ENCODE measurements around the gene KCNK17.

KCNK17 gene, protein sequence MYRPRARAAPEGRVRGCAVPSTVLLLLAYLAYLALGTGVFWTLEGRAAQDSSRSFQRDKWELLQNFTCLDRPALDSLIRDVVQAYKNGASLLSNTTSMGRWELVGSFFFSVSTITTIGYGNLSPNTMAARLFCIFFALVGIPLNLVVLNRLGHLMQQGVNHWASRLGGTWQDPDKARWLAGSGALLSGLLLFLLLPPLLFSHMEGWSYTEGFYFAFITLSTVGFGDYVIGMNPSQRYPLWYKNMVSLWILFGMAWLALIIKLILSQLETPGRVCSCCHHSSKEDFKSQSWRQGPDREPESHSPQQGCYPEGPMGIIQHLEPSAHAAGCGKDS

DNA sequence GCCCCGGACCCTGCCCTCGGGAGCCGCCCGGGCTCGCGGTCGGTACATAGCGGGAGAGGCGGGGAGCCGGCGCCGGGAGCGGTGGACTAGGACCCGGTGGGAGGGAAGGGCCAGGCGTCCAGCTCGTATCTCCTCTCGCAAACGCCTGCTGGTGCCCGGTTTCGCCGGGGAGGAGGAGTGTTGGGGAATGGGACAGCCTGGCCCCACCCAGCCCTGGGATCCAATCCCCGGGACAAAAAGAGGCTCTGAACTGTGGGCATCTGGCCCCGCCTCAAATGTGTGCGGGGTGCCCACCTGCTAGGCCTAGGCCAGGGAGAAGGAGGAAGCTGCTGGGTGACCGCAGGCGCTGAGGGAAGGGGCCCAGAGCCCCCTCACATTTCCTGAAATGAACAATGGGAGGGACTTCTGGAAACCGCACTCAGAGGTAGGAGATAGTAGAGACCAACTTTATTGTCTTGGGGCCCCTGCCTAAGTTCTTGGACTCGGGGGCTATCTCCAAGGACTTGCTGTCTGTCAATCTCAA is at the start of gene KCNK17:
Gene KCNK17 (minus strand): TSS at position 147 of the 523 bp plus-strand sequence. CDS start 99 bp downstream, at position 48.
- DNase-seq: no peak

DNA sequence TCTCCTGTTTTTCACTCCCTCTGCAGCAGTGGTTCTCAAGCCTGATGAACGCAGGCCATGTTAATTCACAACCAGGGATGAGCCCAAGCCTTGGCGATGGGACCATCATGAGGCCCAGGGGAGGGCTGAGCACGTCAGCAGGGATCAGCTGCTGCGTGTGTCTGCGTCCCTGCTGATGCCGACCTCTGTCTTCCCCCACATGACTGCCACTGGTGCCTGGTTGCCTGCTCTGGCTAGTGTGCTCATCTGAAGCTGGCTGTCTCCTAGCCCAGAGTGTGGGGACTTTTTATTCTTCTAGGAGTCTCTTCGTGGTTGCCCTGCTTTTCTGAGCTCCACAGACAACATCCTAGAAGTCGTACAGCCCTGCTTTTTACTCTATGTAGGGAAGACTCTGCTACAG is 49.1 kb upstream of the KCNK17 start:
- DNase-seq: no peak

DNA sequence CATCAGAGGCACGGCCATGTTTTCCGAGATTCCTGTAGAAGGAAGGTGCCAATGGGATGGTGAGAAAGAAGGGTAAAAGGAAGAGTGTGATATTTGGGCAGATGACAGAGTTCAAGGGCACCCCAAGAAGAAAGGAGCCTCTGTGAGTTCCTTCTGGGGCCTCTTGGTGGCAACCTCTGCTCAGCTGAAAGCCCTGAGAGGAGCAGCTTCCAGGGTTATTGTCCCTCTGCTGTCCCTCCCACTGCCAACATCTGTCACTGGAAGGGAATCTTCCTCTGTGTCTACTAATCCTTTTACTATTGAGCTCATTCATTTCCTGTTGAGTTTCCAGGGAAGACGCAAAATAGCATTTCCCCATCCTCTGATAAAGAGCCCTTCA is 48.3 kb upstream of the KCNK17 start:
- DNase-seq: peak; percentile 25

DNA sequence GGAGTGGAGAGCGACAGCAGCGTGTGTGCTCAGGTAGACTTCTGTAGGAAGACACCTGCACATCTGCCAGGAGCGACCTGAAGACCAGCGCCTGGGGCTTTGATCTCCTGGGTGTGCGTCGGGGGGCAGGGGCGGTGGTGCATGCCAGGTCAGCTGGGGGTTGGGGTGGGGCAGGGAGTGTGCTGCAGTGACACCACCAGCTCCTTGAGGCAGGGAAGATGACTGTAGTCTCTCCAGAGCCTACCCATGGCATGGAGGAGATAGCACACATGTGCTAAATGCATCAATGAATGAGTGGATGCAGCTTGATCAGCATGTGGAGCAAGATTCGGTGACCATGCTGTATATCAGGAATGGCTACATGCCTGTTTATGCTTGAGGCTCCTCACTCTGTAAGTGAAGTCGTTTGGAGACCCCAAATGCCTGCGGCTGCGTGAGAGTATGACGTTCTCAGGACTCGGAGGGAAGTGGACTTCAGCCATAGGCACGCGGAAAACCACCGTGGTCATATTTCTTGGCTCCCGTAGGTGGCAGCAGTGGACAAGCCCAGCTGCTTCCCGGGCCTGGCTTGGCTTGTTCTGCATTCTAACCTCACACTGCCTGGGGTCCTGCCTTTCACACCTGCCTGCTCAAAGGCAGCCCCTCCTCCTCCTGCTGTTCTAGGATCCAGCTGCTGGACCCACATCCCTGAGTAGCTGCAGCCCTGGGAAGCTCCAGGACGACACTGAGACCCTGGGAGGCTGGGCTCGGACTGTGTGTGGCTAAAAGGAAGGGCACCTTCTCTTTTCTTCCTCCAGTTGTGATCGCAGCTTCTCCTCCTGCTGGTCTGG is 47.7 kb upstream of the KCNK17 start:
- DNase-seq: peak; percentile 40

DNA sequence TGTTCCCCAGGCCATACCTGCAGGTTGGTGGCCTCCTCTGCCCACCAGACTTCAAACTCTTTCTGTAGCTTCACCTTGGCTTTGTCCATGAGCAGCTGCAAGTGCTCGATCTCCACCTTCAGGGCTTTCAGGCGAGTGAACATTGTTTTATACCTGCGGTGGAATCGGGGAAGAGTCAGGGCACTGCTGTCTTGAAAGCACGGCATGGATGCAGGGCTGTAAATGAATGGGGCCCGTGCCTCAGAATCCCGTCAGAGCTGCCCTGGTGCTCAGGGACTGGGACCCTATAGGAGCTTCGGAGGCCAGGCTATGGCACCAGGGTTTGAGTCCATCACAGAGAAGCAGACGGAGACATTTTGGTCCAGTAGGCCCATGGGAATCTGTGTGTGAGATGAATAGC is 46.2 kb upstream of the KCNK17 start:
- DNase-seq: no peak

DNA sequence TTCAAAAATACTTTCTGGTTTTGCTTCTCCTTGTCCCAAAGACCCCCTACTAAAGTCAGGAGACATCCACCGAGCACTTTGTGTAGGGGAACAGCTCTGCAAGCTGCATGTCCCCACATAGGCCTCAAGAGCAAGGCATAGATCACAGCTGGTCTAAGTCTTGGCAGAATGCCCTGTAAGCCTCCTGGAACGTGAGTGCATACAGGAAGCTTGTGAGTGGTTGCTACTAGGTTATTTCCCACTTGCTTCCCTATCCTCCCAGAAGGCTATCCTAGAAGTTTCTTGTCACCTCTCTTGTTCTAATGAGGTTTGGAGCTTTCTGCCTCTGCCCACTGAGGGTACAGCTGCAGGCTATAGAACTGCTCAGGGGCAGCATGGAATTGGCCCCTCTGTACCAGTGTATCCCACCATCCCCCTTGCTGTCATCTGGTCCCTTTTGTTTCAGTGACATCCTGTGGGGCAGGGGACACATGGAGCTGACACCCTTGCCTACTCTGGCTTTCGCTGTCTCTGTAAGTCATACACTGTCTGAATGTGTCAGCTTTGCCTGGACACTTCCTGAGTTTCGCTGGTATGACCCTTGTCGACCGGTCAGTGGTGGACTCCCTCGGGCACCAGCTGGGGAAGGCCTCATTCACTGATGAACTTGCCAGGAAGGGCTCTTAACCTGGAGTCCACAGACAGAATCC is 43.9 kb upstream of the KCNK17 start:
- DNase-seq: peak; percentile 84

DNA sequence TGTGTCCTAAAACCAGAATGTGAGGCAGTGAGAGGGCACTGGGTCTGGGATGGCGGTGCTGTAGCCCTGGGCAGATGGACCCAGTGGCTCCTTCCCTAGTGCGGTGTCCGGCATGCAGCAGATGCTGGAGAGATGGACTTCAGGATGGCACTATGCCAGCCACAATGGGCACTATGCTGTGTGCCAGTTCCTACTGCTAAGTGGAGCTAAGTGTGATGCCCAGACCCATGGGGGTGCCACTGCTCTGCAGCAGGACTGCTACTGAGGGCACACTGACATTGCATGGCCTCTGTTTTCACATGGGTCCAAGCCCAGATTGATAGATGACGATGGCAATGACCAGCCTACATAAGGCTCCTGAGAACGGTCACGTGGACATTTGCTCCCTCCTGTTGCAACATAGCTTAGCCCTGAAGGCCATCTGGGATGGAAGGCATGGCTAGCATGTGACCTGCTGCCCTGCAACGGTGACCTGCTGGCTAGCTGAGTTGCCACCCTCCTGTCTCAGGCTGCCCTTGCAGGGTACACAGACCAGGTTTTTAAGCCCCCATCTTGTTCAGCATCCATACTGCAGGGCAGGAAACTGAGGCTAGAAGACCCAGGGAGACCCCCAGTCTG is 39.6 kb upstream of the KCNK17 start:
- no peak for DNase-seq

DNA sequence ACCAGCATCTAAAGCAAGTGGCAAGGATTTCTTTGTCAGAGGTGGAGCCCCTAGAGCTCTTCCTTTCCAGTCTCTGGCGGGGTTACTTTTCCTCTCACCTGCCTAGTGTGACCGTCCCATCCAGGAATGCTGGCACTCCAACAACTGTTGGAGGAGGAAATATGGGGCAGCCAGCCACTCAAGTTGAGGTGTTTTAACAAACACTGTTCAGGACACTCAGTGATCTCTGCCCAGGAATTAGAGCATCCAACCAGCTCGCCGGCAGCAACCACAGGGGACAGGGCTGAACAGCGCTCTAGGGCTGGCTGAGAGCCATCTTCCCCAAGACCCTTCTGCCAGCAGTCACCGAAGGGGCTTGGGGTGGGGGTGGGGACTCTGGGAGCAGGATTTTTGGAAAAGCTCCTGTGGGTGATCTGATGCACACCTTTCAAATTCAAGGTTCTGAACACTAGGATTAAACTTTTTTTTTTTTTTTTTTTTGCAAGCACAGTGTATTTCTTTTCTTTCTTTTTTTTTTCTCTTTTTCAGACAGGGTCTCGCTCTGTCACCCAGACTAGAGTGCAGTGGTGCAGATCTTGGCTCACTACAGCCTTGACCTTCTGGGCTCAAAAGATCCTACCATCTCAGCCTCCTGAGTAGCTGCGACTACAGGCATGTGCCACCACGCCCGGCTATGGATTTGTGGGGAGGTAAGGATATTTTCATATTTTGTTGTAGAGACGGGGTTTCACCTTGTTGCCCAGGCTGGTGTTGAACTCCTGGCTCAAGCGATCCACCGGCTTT is 36.7 kb upstream of the KCNK17 start:
- no peak for DNase-seq

DNA sequence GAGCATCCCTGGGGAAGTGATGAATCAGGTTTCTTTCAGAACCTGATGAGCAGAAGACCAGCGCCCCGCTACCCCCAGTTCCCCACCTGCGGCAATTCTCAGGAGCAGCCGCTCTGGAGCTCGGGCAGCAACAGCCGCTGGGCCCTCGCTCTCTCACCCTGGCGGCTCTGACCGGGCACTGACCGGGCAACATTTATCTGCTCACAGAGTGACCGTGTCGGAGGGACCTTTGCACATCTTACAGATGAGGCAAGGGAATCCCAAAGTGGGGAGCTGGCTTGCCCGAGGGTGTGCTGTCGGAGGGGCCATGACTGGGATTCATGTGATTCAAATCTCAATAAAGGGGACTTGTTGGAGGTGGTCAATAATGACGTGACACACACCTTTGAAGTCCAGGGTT is 34.5 kb upstream of the KCNK17 start:
- DNase-seq: no peak

DNA sequence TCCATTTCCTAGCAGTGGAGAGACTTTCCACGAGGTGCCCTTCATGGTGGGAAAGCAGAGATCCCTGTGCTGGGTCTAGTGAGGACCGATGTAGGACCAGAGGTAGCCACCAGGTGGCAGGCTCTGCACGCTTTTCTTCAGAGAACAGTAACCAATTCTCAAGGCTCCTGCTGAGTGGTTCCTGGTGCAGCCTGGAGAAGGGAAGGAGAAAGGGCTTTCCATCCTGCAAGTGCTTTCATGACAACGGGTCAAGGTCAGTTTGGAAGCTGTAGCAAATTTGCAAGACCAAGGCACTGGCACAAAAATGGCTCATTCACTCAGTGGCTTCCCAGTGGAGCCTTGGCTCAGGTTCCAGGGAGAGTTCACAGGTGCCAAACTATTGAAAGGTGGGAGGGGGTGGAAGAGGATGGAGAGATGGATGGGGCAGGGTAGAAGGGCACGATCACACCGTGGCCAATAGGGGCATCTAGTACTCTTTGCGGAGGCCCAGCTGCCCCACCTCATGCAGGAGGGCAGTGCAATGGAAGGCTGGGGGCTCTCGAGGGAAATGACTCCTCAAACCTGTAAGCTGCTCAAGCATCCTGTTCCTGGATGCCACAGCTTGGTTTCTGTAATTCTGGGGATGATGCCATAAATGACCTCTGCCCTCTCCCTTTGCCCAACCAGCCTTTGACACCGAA is 33.8 kb upstream of the KCNK17 start:
- DNase-seq: no peak

DNA sequence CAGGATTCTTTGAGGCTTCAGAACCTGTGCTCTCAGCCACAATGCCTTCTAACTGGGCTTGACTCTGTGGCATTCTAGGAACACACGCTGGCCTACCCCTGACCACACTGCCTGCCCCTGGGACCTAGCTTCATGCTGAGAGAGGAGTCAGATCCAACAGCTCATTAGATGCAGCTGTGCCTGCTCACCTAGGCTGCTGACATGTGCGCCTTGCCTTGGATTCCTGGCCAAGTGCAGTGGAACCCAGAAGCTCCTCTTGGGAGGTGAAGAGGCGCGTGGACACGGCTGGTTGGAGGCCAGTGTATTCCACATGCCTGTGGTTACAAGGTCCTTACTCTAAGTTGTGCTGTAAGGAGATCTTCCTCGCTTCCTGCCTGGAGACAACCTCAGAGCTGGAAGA is 33.0 kb upstream of the KCNK17 start:
- DNase-seq: no peak

DNA sequence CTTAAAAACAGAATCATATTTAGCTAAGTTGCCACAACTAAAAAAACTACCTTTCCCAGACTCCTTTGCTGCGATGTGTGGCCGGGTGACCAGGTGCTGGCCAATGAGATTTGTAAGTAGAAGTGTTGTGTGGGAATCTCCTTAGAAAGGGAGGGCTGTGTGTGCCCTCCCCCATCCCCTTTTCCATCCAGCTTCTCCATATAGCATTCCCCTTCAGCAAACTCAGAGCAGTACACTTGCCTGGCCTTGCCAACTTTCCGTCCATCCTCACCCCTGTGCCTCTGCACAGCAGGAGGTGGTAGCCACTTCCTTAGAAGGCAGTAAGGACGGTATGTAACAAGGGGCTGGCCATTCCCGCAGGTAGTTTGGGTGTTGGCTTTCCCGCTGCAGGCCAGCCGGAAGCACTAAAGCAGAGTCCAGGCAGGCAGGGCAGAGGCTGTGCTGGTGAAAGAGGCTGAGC is 30.6 kb upstream of the KCNK17 start:
- DNase-seq: no peak

DNA sequence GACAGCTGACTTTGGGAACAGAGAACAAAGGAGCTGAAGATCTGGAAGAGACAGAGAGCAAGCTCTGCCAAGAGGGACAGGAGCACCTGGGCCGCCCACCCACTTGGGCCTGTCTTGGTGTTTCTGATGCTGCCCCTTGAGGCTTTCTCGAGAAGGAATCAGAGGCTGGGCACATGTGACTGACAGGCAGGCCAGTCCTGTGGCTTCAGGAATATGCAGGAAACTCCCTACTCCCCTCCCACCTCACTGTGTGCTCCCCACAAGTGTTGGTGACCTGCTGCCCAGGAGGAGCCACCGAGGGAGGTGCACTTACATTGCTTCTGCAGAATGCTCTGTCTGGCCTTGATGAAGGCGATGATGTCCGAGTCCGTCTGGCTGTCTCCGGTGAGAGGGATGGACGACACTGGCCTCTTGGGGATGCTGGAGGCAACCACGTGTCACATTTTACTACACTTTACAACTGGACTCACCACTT is 29.2 kb upstream of the KCNK17 start:
- DNase-seq: no peak

DNA sequence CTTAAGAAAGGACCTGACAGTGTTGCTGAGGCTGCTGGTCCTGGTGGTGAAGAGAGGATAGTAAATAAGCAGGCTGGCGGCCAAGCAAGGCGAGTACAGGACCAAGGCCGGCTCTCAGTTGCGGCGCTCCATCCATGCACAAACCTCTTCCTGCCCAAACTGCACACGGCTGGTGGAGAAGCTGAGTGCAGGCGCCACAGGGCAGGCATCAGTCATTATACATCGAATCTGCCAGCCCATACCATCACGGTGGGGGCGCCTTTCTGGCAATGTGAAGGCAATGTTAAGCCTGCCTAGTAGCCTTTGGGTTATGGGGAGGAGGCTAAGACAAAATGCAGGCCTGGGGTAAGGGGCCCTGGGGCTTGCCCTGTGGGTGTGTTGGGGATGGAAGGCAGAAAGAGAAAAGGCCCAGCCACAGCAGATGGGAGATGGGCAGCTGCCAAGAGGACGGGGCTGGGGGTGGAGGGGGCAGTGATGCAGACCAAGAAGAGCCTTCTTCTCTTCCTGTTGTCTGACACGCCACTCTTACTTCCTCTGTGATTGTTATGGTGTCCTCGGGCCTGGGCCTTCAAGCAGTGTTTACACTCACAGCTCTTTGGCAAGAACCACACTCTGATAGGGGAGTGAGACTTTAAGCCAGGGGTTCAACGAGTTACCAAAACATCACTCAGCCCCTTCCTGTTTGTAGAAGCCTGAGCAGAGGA is 28.6 kb upstream of the KCNK17 start:
- peak; percentile 42 for DNase-seq

DNA sequence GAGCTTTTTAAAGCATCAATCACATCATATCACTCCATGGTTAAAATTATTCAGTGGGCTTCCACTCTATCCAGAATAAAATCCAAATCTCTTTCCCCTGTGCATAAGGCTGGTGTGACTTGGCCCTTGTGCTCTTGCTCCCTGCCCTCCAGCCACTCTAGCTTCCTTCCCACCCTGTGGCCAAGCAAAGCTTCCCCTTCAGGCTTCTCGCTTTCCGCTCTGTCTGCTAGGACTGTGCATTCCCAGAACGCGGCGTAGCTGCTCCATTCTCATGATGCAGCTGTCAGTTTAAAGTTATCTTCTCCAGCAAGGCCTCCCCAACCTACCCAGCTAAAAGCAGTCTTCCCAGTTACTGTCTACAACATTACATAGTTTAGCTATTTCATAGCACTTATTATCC is 27.7 kb upstream of the KCNK17 start:
- DNase-seq: no peak

DNA sequence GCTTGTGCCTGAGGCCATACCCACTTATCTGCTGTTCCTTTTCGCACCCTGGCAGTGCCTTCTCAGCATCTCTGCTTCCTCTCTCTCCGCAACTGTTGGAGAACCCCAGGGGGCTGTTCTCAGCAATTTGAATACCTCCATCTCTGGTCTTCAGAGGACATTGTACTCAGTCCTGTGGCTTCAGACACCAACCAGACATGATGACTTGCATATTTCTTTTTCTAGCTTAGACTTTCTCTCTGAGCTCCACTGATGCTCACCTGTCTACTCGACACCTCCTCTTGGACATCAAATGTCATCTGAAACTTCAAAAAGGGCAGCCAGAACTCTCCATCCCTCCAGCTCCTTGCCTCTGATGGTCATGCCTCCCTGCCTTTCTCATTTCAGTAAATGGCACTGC is 27.1 kb upstream of the KCNK17 start:
- no peak for DNase-seq

DNA sequence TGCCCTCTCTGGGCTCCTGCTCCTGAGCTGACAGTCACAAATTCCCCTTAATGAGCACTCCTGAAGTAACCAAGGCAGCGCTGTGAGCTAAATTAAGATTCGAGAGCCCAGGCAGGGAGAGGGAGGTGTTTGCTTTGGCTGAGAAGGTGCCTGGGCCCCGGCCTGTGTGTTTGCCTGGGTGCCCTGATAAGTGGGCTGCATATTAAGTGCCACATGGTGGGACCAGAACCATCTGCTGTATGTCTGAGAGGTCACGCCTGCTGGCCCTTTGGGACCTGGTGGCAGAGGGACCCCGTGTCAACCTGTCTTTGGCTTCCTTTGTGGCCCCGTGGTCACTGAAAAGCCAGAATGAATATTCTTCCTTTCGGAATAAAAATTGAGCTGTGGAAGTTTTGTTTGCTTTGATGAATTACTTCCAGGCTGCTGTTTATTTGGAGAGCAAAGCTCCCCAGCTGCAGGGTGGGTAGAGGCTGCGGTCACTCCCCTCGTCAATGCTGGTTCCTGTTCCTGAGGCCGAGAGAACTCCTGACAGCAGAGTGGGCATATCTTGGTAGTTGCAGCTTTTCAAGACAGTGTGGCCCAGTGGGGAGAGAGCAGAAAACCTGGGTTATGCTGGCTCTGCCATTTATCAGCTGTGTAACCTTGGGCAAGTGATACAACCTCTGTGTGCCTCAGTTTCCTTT is 25.8 kb upstream of the KCNK17 start:
- DNase-seq: peak; percentile 81

DNA sequence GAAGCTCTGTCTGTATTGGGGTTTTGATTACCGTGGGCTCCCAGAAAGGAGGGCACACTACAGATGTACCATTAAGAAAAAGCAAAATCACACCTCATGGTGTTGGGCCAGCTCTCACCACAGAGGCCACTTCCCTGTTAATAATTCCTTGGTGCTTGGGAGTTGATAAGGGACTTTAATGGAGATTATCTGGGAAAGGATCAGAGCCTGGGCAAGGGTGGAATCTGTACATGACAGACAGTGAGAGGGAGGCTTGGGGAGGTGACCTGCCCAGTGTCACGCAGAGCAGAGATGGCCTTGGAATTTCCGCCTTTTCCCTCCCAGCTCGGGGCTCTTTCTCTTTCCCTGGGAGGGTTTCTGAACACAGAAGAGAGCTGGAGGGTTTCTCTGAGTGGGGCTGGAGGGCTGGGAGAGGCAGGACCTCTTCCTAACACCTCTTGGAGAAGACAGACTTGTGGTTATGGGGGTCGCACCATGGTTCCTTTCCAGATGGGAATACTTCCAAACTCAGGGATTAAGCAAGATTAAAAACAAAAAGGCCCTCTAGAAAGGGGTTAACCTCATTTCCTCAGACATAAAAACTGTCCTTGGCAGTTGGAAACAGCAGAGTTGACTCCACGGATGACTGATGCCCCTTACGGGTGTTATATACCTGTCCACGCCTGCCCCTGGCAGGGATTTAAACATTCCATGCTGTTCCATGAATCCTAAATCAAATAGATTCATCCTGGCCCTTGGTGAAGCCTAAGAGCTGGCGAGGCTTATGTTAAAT is 25.1 kb upstream of the KCNK17 start:
- no peak for DNase-seq

DNA sequence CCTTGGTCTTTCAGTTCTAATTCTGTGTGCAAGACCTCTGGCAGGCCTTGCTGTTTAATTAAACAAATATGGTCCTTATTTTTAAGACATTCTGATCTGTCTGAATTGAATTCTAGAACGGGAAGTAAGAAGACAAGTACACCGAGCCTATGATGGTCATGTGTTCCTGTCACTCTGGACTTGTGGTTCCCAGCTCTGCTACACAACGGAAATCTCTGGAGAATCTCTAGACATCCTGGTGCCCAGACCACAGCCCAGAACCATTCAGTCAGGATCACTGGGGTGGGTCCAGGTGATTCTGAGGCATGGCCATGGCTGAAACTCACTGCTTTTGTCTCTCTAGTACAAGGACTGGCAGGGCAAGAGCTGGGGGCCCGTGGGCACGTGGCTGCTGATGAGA is 24.2 kb upstream of the KCNK17 start:
- DNase-seq: no peak
